NK-92 (cell line): ENCODE data around the gene BIRC7.

Experiments used
- DNase-seq: peaks from one replicate; lab custom pipeline; 2025; ENCODE audit not compliant: unreplicated experiment; lab: John Stamatoyannopoulos, UW

The BIRC7 gene

GRCh38 chr20:63280371-63280770 lies 44.7 kb downstream of the BIRC7 start:
- DNase-seq = no peak

GRCh38 chr20:63280929-63281545 lies 45.3 kb downstream of the BIRC7 start:
- DNase-seq = no peak

GRCh38 chr20:63281742-63282665 lies 46.3 kb downstream of the BIRC7 start:
- DNase-seq = no peak

- no peak for DNase-seq
Measured at GRCh38 chr20:63282946-63283345, 47.2 kb downstream of the BIRC7 start.

GRCh38 chr20:63283397-63284082 lies 47.8 kb downstream of the BIRC7 start:
- DNase-seq = no peak

GRCh38 chr20:63284083-63284440 lies 48.4 kb downstream of the BIRC7 start:
- DNase-seq = no peak

GRCh38 chr20:63284544-63284949 lies 48.8 kb downstream of the BIRC7 start:
- DNase-seq = no peak

- no peak for DNase-seq
Measured at GRCh38 chr20:63284981-63285524, 49.3 kb downstream of the BIRC7 start.

- no peak for DNase-seq
Measured at GRCh38 chr20:63285636-63286615, 50.2 kb downstream of the BIRC7 start.

- no peak for DNase-seq
Measured at GRCh38 chr20:63286781-63287696, 51.3 kb downstream of the BIRC7 start.

- DNase-seq = no peak
Measured at GRCh38 chr20:63287697-63288580, 52.2 kb downstream of the BIRC7 start.

- DNase-seq = no peak
Measured at GRCh38 chr20:63288581-63289251, 53.0 kb downstream of the BIRC7 start.

GRCh38 chr20:63289311-63290135 lies 53.8 kb downstream of the BIRC7 start:
- no peak for DNase-seq
